Loucy (cell line): ENCODE data around the gene PTPRF.

Experiments
- H2AFZ ChIP-seq: fragments of 200-600 bp; sonication (generic); 2 replicates; pipeline ENCODE4 v1.6.0; 2016; ENCODE audit warnings: antibody characterized with exemption, mild to moderate bottlenecking, low read length, moderate library complexity
- H3F3A ChIP-seq: fragments of 200-600 bp; 2 replicates; pipeline ENCODE4 v1.6.0; 2016; ENCODE audit warnings: antibody characterized with exemption, low read depth, mild to moderate bottlenecking
- H3K27me3 ChIP-seq: fragments of 200-600 bp; sonication (generic); 2 replicates; pipeline ENCODE4 v1.6.1; 2014; ENCODE audit warnings: low read length, mild to moderate bottlenecking; ENCODE audit not compliant: insufficient read depth, poor library complexity, severe bottlenecking
- H3K36me3 ChIP-seq: fragments of 200-600 bp; sonication (generic); 2 replicates; pipeline ENCODE4 v1.6.1; 2016; ENCODE audit warnings: low read length; ENCODE audit not compliant: insufficient read depth
- H3K4me1 ChIP-seq: fragments of 200-600 bp; sonication (generic); 2 replicates; pipeline ENCODE4 v1.5.1; 2014; ENCODE audit warnings: low read length, mild to moderate bottlenecking; ENCODE audit not compliant: insufficient read depth, poor library complexity, severe bottlenecking
- H3K4me2 ChIP-seq: fragments of 200-600 bp; sonication (generic); 2 replicates; pipeline ENCODE4 v1.6.0; 2014; ENCODE audit warnings: antibody characterized with exemption, low read length, low read depth, mild to moderate bottlenecking; ENCODE audit not compliant: poor library complexity, severe bottlenecking
- H3K4me3 ChIP-seq: fragments of 200-600 bp; sonication (generic); 2 replicates; pipeline ENCODE4 v1.5.1; 2014; ENCODE audit warnings: low read length, mild to moderate bottlenecking, mixed read lengths; ENCODE audit not compliant: poor library complexity, severe bottlenecking
- H3K79me2 ChIP-seq: fragments of 200-600 bp; sonication (generic); 2 replicates; pipeline ENCODE4 v1.6.1; 2014; ENCODE audit warnings: low read length; ENCODE audit not compliant: insufficient read depth
- H3K9ac ChIP-seq: fragments of 200-600 bp; sonication (generic); 2 replicates; pipeline ENCODE4 v1.6.0; 2014; ENCODE audit warnings: mild to moderate bottlenecking, low read depth, low read length, moderate library complexity; ENCODE audit not compliant: poor library complexity, severe bottlenecking
- H3K9me2 ChIP-seq: fragments of 200-600 bp; sonication (generic); replicated peaks from 2 replicates; pipeline ENCODE4 v1.6.1; 2016; ENCODE audit warnings: low read depth, low read length, mixed read lengths
- H3K9me3 ChIP-seq: fragments of 200-600 bp; sonication (generic); 2 replicates; pipeline ENCODE4 v1.6.1; 2014; ENCODE audit warnings: mild to moderate bottlenecking, antibody characterized with exemption, low read length, low read depth; ENCODE audit not compliant: insufficient read depth
- H4K20me1 ChIP-seq: fragments of 200-600 bp; sonication (generic); 2 replicates; pipeline ENCODE4 v1.6.0; 2014; ENCODE audit warnings: antibody characterized with exemption, low read length, mild to moderate bottlenecking; ENCODE audit not compliant: insufficient read depth, poor library complexity, severe bottlenecking
- EZH2phosphoT487 ChIP-seq: fragments of 200-600 bp; IDR thresholded peaks from 2 replicates; pipeline ENCODE4 v1.6.1; 2018; ENCODE audit warnings: antibody characterized with exemption, mild to moderate bottlenecking, moderate library complexity, borderline replicate concordance
- TF ChIP-seq, protein P1 (sequence below): fragments of 200-600 bp; sonication (generic); conservative IDR thresholded peaks from 2 replicates; pipeline ENCODE4 v1.5.1; 2014; ENCODE audit warnings: mild to moderate bottlenecking, antibody characterized with exemption, low read length

PTPRF gene

GRCh38 chr1:43592974-43593683, 62.4 kb downstream of the PTPRF start:
- TF ChIP-seq, protein P1, sequence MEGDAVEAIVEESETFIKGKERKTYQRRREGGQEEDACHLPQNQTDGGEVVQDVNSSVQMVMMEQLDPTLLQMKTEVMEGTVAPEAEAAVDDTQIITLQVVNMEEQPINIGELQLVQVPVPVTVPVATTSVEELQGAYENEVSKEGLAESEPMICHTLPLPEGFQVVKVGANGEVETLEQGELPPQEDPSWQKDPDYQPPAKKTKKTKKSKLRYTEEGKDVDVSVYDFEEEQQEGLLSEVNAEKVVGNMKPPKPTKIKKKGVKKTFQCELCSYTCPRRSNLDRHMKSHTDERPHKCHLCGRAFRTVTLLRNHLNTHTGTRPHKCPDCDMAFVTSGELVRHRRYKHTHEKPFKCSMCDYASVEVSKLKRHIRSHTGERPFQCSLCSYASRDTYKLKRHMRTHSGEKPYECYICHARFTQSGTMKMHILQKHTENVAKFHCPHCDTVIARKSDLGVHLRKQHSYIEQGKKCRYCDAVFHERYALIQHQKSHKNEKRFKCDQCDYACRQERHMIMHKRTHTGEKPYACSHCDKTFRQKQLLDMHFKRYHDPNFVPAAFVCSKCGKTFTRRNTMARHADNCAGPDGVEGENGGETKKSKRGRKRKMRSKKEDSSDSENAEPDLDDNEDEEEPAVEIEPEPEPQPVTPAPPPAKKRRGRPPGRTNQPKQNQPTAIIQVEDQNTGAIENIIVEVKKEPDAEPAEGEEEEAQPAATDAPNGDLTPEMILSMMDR: no peak
- no peak for TF ChIP-seq EZH2phosphoT487
- Histone ChIP-seq H2AFZ (no peak overlapping the region), H3K9ac (no peak overlapping the region), H3F3A (no peaks in the 10 kb centered on the region), H3K4me3 (no peak overlapping the region), H3K9me3 (no peaks in the 10 kb centered on the region), H3K27me3 (no peaks in the 10 kb centered on the region), H3K36me3 (no peaks in the 10 kb centered on the region), H3K4me2 (no peak overlapping the region), H3K4me1 (no peaks in the 10 kb centered on the region), H4K20me1 (no peaks in the 10 kb centered on the region), H3K79me2 (no peaks in the 10 kb centered on the region), H3K9me2 (no peaks in the 10 kb centered on the region)

GRCh38 chr1:43596579-43596978, 65.9 kb downstream of the PTPRF start:
- TF ChIP-seq, protein P1: no peak
- TF ChIP-seq EZH2phosphoT487: no peak

DNA sequence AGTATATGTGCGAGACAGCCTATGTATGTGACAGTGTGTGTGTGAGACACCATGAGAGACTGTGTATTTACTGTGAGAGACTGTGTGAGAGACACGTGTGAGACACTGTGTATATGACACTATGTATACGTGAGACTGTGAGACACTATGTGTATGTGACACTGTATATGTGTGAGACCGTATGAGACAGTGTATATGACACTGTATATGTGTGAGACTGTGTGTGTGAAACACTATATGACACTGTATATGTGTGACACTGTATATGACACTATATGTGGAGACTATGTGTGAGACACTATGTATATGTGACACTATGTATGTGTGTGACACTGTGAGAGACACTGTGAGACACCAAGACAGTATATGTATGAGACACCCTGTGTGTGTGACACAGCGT, 66.3 kb downstream of the PTPRF start:
- no peaks in the 10 kb centered on the region for H3K36me3 ChIP-seq
- H3K9ac ChIP-seq: no peak overlapping the region
- no peak overlapping the region for H3K4me3 ChIP-seq
- no peaks in the 10 kb centered on the region for H3F3A ChIP-seq
- TF ChIP-seq, protein P1: no peak
- TF ChIP-seq EZH2phosphoT487: no peak
- H3K27me3 ChIP-seq: no peaks in the 10 kb centered on the region
- no peaks in the 10 kb centered on the region for H3K79me2 ChIP-seq
- no peaks in the 10 kb centered on the region for H3K9me3 ChIP-seq
- H3K4me1 ChIP-seq: no peaks in the 10 kb centered on the region
- H4K20me1 ChIP-seq: no peaks in the 10 kb centered on the region
- H2AFZ ChIP-seq: no peak overlapping the region
- H3K4me2 ChIP-seq: no peak overlapping the region
- H3K9me2 ChIP-seq: no peaks in the 10 kb centered on the region

More at GRCh38 chr1:43596579-43596978, 65.9 kb downstream of the PTPRF start:
- H3K9me2 ChIP-seq: no peaks in the 10 kb centered on the region
- H3K4me3 ChIP-seq: no peak overlapping the region
- H3K9me3 ChIP-seq: no peaks in the 10 kb centered on the region
- H3K9ac ChIP-seq: no peak overlapping the region
- no peaks in the 10 kb centered on the region for H3F3A ChIP-seq
- no peak overlapping the region for H3K4me2 ChIP-seq
- H3K36me3 ChIP-seq: no peaks in the 10 kb centered on the region
- no peak overlapping the region for H2AFZ ChIP-seq
- H3K27me3 ChIP-seq: no peaks in the 10 kb centered on the region
- H3K4me1 ChIP-seq: no peaks in the 10 kb centered on the region
- no peaks in the 10 kb centered on the region for H3K79me2 ChIP-seq
- no peaks in the 10 kb centered on the region for H4K20me1 ChIP-seq
